ENCODE measurements around the gene UBE2H. TPM values are rescaled to one million over a fixed set of nuclear protein-coding genes. Genes with fewer than 3 reads are reported as not detected.
"Not testable (repeated sequence)": the region's sequence is repeated elsewhere in the genome, so short reads cannot be mapped to it uniquely, and the experiment has no call there.

Gene UBE2H
- total RNA-seq, 4 donors from 2014 or later: 63.2 to 154 (median 101) TPM

- WGBS, 2 donors: 18 to 22% methylated on average over 3 of the region's 3 CpGs
- peak; percentile 32 to 39 for DNase-seq (ENCODE audit: low spot score in 2 of 2)
Observed at GRCh38 chr7:129864042-129864441, 88.7 kb downstream of the UBE2H start.

GRCh38 chr7:129862682-129863081 lies 90.1 kb downstream of the UBE2H start:
- DNase-seq (ENCODE audit: low spot score in 2 of 2): peak in 1 of 2 donors; percentile 43
- WGBS, 2 donors: 61 to 72% methylated on average over 3 of the region's 3 CpGs
- TF ChIP-seq CTCF (IDR thresholded peaks at IDR 0.05): no peak
- TF ChIP-seq POLR2A (IDR thresholded peaks at IDR 0.05): no peak
- intact Hi-C loops (cut with DNase I; ENCODE audit: low total_unique reads): no loop called here
- H3K4me3 ChIP-seq (ENCODE audit: low read depth, poor library complexity, severe bottlenecking): no peak overlapping the region

More at GRCh38 chr7:129864042-129864441, 88.7 kb downstream of the UBE2H start:
- intact Hi-C loops (cut with DNase I; ENCODE audit: low total_unique reads): no loop called here
- H3K4me3 ChIP-seq (ENCODE audit: low read depth, poor library complexity, severe bottlenecking): no peak overlapping the region
- TF ChIP-seq CTCF (IDR thresholded peaks at IDR 0.05) (no peak), POLR2A (IDR thresholded peaks at IDR 0.05) (no peak)

GRCh38 chr7:129860784-129861183 lies 92.0 kb downstream of the UBE2H start:
- H3K4me3 ChIP-seq (ENCODE audit: low read depth, poor library complexity, severe bottlenecking); intact Hi-C loops (cut with DNase I; ENCODE audit: low total_unique reads); DNase-seq (ENCODE audit: low spot score in 2 of 2): not testable (repeated sequence)
- 80 to 82% methylated on average over 6 of the region's 6 CpGs for WGBS, 2 donors

- 34 to 64% methylated on average over 2 of the region's 2 CpGs for WGBS, 2 donors
- intact Hi-C loops (cut with DNase I; ENCODE audit: low total_unique reads): no loop called here
Observed at GRCh38 chr7:129859183-129859582, 93.6 kb downstream of the UBE2H start.

GRCh38 chr7:129858490-129858889 lies 94.3 kb downstream of the UBE2H start:
- DNase-seq (ENCODE audit: low spot score in 2 of 2): no peak
- WGBS, 2 donors: 32 to 34% methylated on average over 2 of the region's 2 CpGs
- intact Hi-C loops (cut with DNase I; ENCODE audit: low total_unique reads): no loop called here
- H3K4me3 ChIP-seq (ENCODE audit: low read depth, poor library complexity, severe bottlenecking): no peak overlapping the region
- TF ChIP-seq POLR2A (IDR thresholded peaks at IDR 0.05) (no peak), CTCF (IDR thresholded peaks at IDR 0.05) (no peak)

More at GRCh38 chr7:129859183-129859582, 93.6 kb downstream of the UBE2H start:
- H3K4me3 ChIP-seq (ENCODE audit: low read depth, poor library complexity, severe bottlenecking): no peak overlapping the region
- DNase-seq (ENCODE audit: low spot score in 2 of 2): no peak
- no peak for TF ChIP-seq CTCF (IDR thresholded peaks at IDR 0.05)
- TF ChIP-seq POLR2A (IDR thresholded peaks at IDR 0.05): no peak

GRCh38 chr7:129857313-129857712 lies 95.4 kb downstream of the UBE2H start:
- no peak overlapping the region for H3K4me3 ChIP-seq (ENCODE audit: low read depth, poor library complexity, severe bottlenecking)
- WGBS, 2 donors: 49 to 54% methylated on average over 1 of the region's 1 CpG
- TF ChIP-seq POLR2A (IDR thresholded peaks at IDR 0.05) (no peak), CTCF (IDR thresholded peaks at IDR 0.05) (no peak)
- no peak for DNase-seq (ENCODE audit: low spot score in 2 of 2)
- intact Hi-C loops (cut with DNase I; ENCODE audit: low total_unique reads): no loop called here
